Gastroesophageal sphincter (tissue), 4 donors: ENCODE measurements around the gene NPHP4. TPM values are rescaled to one million over a fixed set of nuclear protein-coding genes. Genes with fewer than 3 reads are reported as not detected.
"Not testable (repeated sequence)": the region's sequence is repeated elsewhere in the genome, so short reads cannot be mapped to it uniquely, and the experiment has no call there.

Experiments used
- ATAC-seq: fragments of 150-250 bp; one replicate; pipeline ENCODE4 v1.9.1; 2016; ENCODE audit warnings: mild to moderate bottlenecking, moderate library complexity
- H3K27ac ChIP-seq, 4 donors: fragments of 200-600 bp; sonication (generic) in 3 of 4; 1 replicate in 3 of 4; 2 replicates in 1 of 4; pipeline ENCODE4 v1.5.1; 2016 to 2019
- H3K27me3 ChIP-seq: fragments of 200-600 bp; sonication (generic); one replicate; pipeline ENCODE4 v1.5.1; 2019
- H3K36me3 ChIP-seq, 2 donors: fragments of 200-600 bp; sonication (generic); one replicate each; pipeline ENCODE4 v1.5.1; 2019; ENCODE audit warnings: control low read depth in 1 of 2
- H3K4me1 ChIP-seq, 3 donors: fragments of 200-600 bp; sonication (generic); 1 replicate in 2 of 3; 2 replicates in 1 of 3; pipeline ENCODE4 v1.5.1; 2016 to 2019; ENCODE audit warnings: control low read depth in 2 of 3
- H3K4me3 ChIP-seq, 2 donors: fragments of 200-600 bp; sonication (generic); one replicate each; pipeline ENCODE4 v1.5.1; 2019; ENCODE audit warnings: mild to moderate bottlenecking in 1 of 2, moderate library complexity in 1 of 2
- H3K9me3 ChIP-seq, 3 donors: fragments of 200-600 bp; sonication (generic); one replicate each; pipeline ENCODE4 v1.5.1; 2017 to 2019; ENCODE audit warnings: control low read depth in 2 of 3
- CTCF ChIP-seq, 4 experiments: fragments of 200-600 bp in 2 of 4; fragments of 450-650 bp in 2 of 4; sonication (generic) in 1 of 4; IDR thresholded peaks; one replicate each; pipeline ENCODE4 v1.5.1; 2017 to 2019; ENCODE audit warnings: antibody characterized with exemption in 4 of 4, mild to moderate bottlenecking in 2 of 4, moderate library complexity in 2 of 4
- EP300 ChIP-seq: sonication (generic); formaldehyde crosslinking; IDR thresholded peaks from one replicate; pipeline ENCODE4 v1.6.1; 2017; ENCODE audit warnings: antibody characterized with exemption, mild to moderate bottlenecking
- POLR2A ChIP-seq, 2 donors: fragments of 450-650 bp; IDR thresholded peaks; one replicate each; pipeline ENCODE4 v1.6.1; 2017; ENCODE audit warnings: antibody characterized with exemption in 2 of 2, mild to moderate bottlenecking in 2 of 2, moderate library complexity in 1 of 2
- POLR2AphosphoS5 ChIP-seq: sonication (generic); formaldehyde crosslinking; IDR thresholded peaks from one replicate; pipeline ENCODE4 v1.6.1; 2017; ENCODE audit warnings: antibody characterized with exemption
- WGBS, 2 donors: methylation state at CpG; one replicate each; pipeline ENCODE4 v1.1.5; 2018; ENCODE audit warnings: low coverage in 1 of 2; 5-methylcytosine and 5-hydroxymethylcytosine counted together
- total RNA-seq, 4 donors: library from RNA; depleted of rRNA; stranded (reverse); fragments of >200 nt; gene quantifications; one replicate each; pipeline ENCODE4 v1.1.0, GENCODE V29; 2016

The NPHP4 gene
- total RNA-seq, 4 donors from 2014 or later, result 5.7 to 9.7 (median 6.2) TPM

- 88 to 90% methylated on average over 8 to 25 of the region's 30 CpGs for WGBS, 2 donors
- Histone ChIP-seq H3K9me3 (no peaks in the 10 kb centered on the region), H3K27ac (no peak overlapping the region), H3K36me3 (peaks cover 0 to 60% of the 10 kb centered on the region in 2 donors), H3K4me1 (no peaks in the 10 kb centered on the region), H3K27me3 (no peaks in the 10 kb centered on the region), H3K4me3 (no peak overlapping the region)
- no peak for TF ChIP-seq CTCF (IDR thresholded peaks at IDR 0.05)
- no peak for TF ChIP-seq EP300
- no peak for TF ChIP-seq POLR2AphosphoS5
- TF ChIP-seq POLR2A (IDR thresholded peaks at IDR 0.05), result no peak
- ATAC-seq, result no peak
Observed at GRCh38 chr1:5895446-5896406, 96.5 kb downstream of the NPHP4 start.

- not testable (repeated sequence) for H3K27ac ChIP-seq, H3K9me3 ChIP-seq, H3K27me3 ChIP-seq, H3K4me1 ChIP-seq, H3K4me3 ChIP-seq, ATAC-seq
- peaks cover 0 to 65% of the 10 kb centered on the region in 2 donors for H3K36me3 ChIP-seq
- WGBS, 2 donors, result 91 to 100% methylated on average over 2 to 10 of the region's 12 CpGs
Observed at GRCh38 chr1:5893699-5894278, 98.4 kb downstream of the NPHP4 start.

GRCh38 chr1:5892329-5892728 is 99.9 kb downstream of the NPHP4 start:
- no CpG with 5 or more reads among the region's 8 CpGs for WGBS, 2 donors
- H3K27me3 ChIP-seq, result no peaks in the 10 kb centered on the region
- H3K4me1 ChIP-seq, result no peaks in the 10 kb centered on the region
- peaks cover 0 to 65% of the 10 kb centered on the region in 2 donors for H3K36me3 ChIP-seq
- H3K4me3 ChIP-seq, result no peak overlapping the region
- no peak overlapping the region for H3K27ac ChIP-seq
- no peaks in the 10 kb centered on the region for H3K9me3 ChIP-seq
- TF ChIP-seq POLR2A (IDR thresholded peaks at IDR 0.05) (no peak), EP300 (no peak), CTCF (IDR thresholded peaks at IDR 0.05) (no peak)
- no peak for ATAC-seq

- H3K27ac ChIP-seq, result no peak overlapping the region
- TF ChIP-seq EP300 (no peak), POLR2A (IDR thresholded peaks at IDR 0.05) (no peak), POLR2AphosphoS5 (no peak), CTCF (IDR thresholded peaks at IDR 0.05) (no peak)
- ATAC-seq, result no peak
- H3K9me3 ChIP-seq, result no peaks in the 10 kb centered on the region
- 76 to 87% methylated on average over 5 to 8 of the region's 9 CpGs for WGBS, 2 donors
- H3K4me3 ChIP-seq, result no peak overlapping the region
- H3K36me3 ChIP-seq, result peaks cover 0 to 65% of the 10 kb centered on the region in 2 donors
- no peaks in the 10 kb centered on the region for H3K4me1 ChIP-seq
- no peaks in the 10 kb centered on the region for H3K27me3 ChIP-seq
Observed at GRCh38 chr1:5891736-5892135, 100.5 kb downstream of the NPHP4 start.

- ATAC-seq, result no peak
- Histone ChIP-seq H3K4me3 (no peak overlapping the region), H3K27ac (no peak overlapping the region), H3K36me3 (peaks cover 0 to 66% of the 10 kb centered on the region in 2 donors), H3K4me1 (no peaks in the 10 kb centered on the region), H3K27me3 (no peaks in the 10 kb centered on the region), H3K9me3 (no peaks in the 10 kb centered on the region)
- 74 to 81% methylated on average over 4 to 6 of the region's 8 CpGs for WGBS, 2 donors
- no peak for TF ChIP-seq POLR2AphosphoS5
- TF ChIP-seq CTCF (IDR thresholded peaks at IDR 0.05), result no peak
- TF ChIP-seq POLR2A (IDR thresholded peaks at IDR 0.05), result no peak
- TF ChIP-seq EP300, result no peak
Observed at GRCh38 chr1:5891137-5891536, 101.1 kb downstream of the NPHP4 start.
